HuH-7.5 (cell line): ENCODE results near the gene DNAJC16.

Experiments used
- DNase-seq: peaks from one replicate; pipeline ENCODE4 v3.0.0; 2011; ENCODE audit warnings: low spot score

DNAJC16 gene

DNA sequence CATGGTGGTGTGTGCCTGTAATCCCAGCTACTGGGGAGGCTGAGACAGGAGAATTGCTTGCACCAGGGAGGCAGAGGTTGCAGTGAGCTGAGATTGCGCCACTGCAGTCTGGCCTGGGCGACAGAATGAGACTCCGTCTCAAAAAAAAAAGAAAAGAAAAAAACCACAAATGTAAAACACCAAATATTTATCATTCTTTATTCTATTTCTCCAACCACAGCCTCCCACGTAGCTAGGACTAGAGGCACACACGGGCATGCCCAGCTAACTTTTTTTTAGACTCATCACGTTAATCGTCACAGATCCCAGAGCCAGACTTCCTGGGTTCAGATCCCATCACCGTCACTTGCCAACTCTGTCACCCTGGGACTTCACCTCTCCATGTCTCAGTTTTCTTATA, 13.5 kb downstream of the DNAJC16 start:
- no peak for DNase-seq

GRCh38 chr1:15541231-15541792, 14.7 kb downstream of the DNAJC16 start:
- no peak for DNase-seq

DNA sequence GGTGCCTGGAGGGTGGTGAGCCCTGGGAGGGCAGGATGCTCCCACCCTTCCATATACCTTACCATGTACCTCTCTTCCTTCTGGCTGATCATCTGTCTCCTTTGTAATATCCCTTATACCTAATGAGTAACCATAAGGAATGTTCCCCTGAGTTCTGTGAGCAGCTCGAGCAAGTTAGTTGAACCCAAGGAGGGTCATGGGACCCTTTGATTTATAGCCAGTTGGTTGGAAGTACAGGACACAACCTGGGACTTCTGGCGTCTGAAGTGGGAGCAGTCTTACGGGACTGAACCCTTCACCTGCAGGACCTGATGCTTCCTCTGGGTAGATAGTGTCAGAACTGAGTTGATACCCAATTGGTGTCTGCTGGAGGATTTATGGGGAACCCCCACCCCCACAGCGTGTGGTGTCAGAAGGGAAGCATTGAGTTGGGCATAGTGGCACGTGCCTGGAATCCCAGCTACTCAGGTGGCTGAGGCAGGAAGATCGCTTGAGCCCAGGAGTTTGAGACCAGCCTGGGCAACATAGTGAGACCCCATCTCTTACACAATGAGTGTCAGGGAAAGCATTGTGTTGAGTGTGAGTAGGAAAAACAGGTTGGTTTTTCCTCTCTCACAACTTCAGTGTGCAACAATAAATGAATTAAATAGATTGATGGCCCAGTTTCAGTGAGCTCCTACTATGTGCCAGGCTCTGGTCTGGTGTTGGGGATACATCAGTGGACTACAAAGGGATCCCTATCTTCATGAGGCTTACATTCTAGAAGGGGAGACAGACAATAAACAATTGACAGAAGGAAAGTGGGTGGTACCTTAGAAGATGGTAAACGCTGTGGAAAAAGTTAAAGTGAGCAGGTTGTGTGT, 16.0 kb downstream of the DNAJC16 start:
- DNase-seq = no peak

DNA sequence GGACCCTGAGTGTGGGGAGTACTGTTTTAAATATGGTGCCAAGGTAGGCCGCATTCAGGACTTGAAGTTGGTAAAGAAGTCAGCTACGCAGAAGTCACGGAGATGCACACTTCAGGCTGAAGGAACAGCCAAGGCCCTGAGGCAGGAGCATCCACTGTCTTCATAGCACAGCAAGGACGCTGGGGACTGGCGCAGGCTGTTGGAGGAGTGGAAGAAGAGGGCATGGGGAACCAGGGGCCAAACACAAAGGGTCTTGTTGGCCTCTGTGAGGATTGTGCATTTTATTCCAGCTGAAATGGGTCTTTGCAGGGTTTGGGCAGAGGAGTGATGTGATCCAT, 16.6 kb downstream of the DNAJC16 start:
- no peak for DNase-seq

- no peak for DNase-seq
These were observed 17.2 kb downstream of the DNAJC16 start for GRCh38 chr1:15543589-15544568.

GRCh38 chr1:15546641-15547040, 20.0 kb downstream of the DNAJC16 start:
- DNase-seq = no peak

DNA sequence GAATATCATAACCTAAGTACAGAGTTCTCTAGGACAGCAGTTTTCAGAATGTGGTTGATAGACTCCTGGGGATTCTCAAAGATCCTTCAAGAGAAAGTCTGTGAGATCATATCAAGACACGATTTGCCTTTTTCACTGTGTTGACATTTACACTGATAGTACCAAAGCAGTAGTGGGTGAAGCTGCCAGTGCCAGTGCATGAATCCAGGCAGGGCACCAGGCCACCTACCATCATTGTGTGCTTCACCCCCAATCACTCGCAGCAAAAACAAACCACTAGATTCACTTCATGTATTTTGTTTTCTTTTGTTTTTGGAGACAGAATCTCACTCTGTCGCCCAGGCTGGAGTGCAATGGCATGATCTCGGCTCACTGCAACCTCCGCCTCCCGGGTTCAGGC, 23.9 kb downstream of the DNAJC16 start:
- no peak for DNase-seq

DNA sequence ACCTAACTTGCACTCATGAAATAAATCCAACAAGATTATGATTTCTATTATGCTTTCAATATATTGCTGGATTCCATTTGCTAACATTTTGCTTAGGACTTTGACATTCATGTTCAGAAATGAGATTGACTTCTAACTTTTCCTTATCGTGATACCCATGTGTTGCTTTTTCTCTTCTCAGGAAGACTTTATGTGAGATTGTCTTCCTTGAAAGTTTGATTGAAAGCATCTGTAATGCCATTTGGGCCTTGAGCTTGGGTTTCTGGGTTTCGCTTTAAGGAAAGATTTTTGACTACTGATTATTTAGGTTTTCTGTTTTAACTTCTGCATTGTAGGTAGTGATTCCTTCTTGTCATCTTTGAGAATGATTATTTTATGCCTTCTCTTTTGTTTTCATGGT, 30.4 kb downstream of the DNAJC16 start:
- no peak for DNase-seq

- no peak for DNase-seq
These were observed 30.9 kb downstream of the DNAJC16 start for GRCh38 chr1:15557594-15557993.

DNA sequence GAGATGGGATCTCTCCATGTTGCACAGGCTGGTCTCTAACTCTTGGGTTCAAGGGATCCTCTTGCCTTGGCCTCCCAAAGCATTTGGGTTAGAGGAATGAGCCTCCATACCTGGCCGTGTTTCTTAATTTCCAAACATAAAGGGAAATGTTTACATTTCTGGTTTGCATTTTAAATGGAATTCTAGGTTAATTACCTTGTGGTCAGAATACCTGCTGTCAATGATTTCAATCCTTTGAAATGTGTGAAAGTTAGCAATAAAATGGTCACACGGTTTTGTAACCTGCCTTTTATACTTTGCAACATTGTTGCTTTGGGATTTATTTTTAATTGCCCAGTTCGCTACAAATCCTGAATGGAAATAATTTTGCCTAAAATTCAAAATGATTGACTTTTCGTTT, 31.9 kb downstream of the DNAJC16 start:
- no peak for DNase-seq

DNA sequence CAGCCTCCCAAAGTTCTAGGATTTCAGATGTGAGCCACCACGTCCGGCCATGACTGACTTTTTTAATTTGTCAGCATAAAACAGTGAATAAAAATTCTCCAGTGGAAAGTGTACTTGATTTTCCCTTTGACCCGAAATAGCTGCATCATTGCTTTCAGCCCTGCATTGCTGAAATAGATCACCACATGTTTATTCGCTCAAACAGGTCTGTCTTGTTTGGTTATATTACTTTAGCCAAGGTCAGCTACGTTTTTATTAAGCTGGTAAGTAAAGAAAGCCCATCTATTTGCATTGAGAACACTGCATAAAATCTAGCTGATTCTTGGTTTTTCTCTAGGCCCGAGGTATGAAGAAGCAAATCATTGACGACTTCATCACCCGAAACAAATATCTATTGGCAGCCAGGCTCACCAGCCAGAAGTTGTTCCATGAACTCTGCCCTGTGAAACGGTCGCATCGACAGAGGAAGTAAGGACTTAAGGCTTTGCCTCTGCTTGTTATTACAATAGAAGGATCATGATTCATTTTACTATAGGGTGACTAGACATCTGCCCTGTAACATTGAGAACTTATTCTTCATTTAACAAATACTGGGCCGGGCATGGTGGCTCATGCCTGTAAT, 32.7 kb downstream of the DNAJC16 start:
- DNase-seq = no peak

DNA sequence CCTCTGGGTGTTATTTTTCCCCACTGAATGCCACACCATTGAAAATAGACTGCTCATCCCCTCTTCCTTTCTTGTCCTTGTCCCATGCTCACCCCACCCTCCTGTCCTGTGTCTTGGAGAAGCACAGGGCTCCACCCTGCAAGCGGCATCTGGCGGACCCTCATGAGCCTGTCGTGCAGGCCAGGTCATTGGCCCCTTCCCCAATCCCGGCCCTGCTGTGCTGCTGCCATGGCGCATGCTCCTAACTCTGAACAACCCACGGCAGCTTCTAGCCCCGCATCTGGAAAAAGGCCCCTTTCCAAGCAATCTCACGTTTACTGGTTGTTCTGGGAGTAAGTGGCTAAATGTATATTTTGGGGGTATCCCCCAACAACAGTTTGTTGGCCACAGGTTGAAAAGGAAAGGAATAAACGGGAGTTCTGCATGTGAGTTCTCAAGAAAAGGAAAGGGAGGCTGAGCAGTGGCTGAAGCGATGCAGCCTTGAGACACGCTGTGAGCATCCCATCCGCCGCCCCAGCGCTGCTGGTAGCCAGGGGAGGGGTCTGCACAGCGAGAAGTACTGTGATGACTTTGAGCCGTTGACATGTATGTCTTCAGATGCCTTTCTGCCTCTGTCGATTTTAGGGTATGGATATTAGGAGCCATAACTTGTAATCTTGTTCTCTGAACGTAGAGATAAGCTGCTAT, 41.9 kb downstream of the DNAJC16 start:
- no peak for DNase-seq

DNA sequence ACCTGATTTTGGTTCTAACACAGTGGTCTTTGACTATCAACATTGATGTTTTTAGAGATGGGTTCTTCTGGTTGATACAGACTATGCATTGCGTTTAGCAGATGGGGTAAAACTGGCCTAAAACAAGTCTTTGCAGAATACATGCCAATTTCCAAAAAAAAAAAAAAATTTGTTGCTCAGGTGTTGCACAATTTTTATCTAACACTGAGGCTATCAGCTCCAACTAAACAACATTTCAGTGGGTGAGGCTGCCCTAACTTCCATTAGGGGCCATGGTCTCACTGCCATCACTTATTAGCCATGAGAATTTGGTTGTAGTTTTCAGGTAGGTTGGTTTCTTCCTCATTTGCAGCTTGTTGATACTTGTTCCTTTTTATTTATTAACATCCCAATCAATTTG, 44.2 kb downstream of the DNAJC16 start:
- no peak for DNase-seq

DNA sequence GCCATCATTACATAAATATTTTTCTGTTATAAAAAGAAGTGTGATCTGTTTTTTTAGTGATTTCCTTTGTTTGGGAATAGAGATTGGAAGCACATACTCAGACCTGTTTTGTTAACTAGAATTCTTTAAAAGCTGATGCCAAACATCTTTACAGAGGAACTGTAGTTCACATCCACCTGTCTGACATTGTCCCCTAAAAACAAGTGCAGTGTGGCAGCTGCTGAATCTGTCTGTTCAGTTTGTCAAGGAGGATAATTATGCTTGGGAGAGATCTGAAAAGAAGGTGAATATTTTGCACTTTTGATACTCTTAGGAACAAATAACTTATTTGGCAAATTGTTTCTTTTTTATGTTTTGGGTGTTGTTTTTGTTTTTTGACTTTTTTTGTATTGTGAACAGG, 44.6 kb downstream of the DNAJC16 start:
- no peak for DNase-seq

DNA sequence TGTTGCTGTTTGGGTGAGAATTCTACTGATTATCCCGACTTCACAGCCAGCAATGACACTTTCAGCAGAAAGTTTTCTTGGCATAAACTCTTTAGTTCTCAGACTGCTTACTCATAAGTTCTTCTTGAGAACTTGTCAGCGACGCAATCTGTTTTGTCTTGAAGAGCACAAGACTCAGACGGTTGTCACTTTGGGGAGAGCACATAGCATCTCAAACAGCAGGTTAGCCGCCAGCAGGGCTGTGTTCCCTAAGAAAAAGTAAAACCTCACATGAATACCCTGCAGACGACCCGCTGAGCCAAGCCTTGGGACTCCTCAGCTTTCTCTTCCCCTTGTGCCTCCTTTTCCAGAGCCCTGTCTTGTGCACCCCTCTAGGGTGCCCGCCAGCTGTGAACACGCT, 46.8 kb downstream of the DNAJC16 start:
- DNase-seq = no peak

DNA sequence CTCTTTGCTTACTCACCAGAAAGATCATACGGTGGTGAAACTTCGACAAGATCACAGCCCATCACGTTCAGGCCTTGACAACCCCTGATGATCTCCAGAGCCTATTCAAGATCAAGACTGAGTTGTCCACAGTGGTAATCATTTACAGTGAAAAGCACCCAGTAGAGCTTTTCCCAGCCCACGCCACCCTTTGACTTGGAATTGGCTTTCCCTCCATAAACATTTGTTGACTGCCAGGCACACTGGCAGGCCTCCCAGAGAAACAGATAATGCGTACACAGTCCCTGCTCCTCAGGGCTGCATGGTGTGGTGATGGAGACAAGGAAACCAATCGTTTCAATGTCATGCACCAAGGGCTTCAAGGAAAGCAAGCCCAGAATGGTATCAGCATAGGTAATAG, 48.1 kb downstream of the DNAJC16 start:
- no peak for DNase-seq

DNA sequence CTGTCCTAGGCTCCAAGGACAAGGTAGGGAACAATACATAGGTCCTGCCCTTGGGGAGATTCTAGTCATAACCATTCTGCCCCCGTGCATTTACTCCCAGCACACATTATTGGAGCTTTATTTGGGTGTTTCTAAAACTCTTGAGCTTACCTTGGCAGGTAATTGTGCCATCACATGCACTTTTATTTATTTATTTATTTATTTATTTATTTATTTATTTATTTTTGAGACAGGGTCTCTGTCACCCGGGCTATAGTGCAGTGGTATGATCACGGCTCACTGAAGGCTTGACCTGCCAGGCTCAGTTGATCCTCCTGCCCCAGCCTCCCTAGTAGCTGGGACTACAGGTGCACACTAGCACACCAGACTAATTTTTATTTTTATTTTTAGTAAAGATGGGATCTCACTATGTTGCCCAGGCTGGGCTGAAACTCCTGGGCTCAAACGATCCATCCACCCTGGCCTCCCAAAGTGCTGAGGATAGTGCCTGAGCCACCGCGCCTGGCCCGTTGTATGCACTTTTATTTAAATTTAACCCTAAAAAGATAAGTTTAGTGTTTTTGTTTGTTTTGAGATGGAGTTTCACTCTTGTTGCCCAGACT, 49.0 kb downstream of the DNAJC16 start:
- DNase-seq = no peak

DNA sequence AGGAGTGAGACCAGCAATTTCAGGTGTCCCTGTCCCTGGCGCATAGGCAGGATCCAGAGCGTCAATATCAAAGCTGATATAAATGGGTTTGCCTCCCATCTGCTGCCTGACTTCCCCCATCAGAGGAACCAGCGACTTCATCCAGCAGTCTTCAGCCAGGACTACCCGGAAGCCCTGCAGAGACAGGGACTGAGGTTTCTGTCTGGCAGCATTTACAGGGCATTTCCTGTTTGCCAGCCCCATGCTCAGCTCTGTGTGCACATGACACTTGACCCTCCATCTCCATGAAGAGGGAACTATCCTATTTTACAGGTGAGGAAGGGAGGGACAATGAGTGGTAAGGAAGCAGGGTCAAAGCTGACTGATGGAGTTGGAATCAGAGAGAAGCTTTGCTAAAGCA, 51.0 kb downstream of the DNAJC16 start:
- no peak for DNase-seq

DNA sequence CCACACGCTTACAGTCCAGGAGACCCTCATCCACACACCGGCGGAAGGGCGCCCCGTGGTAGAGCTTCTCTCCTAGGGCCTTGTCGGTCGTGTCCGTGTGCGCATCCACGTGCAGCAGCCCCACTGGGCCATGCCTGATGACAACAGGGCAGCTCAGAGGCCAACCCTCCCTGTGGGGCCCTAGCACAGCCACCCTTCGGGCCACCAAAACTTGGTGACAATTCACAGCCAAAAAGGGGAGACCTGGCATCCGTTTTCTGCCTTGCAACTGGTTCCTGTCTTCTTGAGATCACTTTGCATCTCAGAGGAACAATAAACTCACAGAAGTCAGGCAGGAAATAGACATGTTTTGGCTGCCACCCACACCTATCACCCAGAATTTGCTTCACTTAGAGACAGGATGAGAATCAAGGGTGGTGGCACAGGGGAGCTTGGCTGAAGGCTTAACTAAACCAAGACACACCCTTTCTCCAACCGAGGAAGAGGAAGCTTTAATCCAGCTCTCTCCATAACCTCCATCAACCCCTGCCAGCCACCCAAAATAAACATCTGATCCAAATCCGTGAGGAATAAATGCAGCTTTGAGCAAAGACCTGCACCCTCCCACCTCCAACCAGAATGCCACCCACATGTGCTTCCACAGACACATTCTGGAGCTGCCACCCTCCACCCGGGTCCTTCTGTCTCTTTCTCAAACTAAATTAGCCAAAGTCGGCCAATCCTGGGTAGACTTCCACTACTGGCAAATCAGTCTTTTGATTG, 52.5 kb downstream of the DNAJC16 start:
- no peak for DNase-seq

DNA sequence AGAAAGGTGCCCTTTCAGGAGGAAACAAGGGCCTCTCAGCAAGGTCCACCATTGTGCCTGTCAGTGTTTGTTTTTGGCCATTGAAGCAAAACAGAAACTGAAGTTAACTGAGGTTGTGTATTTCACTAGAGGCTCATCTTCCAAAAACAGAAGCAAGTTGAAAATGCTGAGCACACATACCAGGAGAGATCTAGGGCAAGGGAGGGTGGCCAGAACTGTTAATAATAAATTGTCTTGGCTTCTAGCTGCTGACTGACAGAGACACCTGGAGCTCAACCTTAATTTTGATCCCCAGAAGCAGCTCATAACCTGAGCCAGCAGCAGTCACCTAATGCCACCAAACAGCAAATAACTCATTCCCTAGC, 53.0 kb downstream of the DNAJC16 start:
- DNase-seq = no peak
